Cardiac muscle cell (in vitro differentiated cells and primary cell): Measurements from ENCODE around the gene ADGRD1. TPM values are rescaled to one million over a fixed set of nuclear protein-coding genes. Genes with fewer than 3 reads are reported as not detected.

Experiments used
- DNase-seq, 2 donors: peaks; one replicate each; pipeline versions ENCODE4 v3.0.0 to v3.0.0-alpha.2; 2010 to 2017; ENCODE audit warnings: low read depth in 1 of 2, low spot score in 1 of 2
- H3K27ac ChIP-seq: fragments of 200-600 bp; sonication (generic); 2 replicates; pipeline ENCODE4 v1.5.1; 2016
- H3K27me3 ChIP-seq: fragments of 200-600 bp; sonication (generic); 2 replicates; pipeline ENCODE4 v1.6.0; 2016; ENCODE audit warnings: control low read depth
- H3K36me3 ChIP-seq: fragments of 200-600 bp; sonication (generic); 2 replicates; pipeline ENCODE4 v1.5.1; 2016; ENCODE audit warnings: control low read depth
- H3K4me1 ChIP-seq: fragments of 200-600 bp; sonication (generic); 2 replicates; pipeline ENCODE4 v1.8.1; 2017; ENCODE audit warnings: low read depth, mild to moderate bottlenecking, mixed run types
- H3K4me3 ChIP-seq: fragments of 200-600 bp; sonication (generic); 2 replicates; pipeline ENCODE4 v1.5.1; 2016; ENCODE audit warnings: mild to moderate bottlenecking
- H3K9me3 ChIP-seq: fragments of 200-600 bp; sonication (generic); 2 replicates; pipeline ENCODE4 v1.5.1; 2017; ENCODE audit warnings: low read depth, mild to moderate bottlenecking, control low read depth
- polyA plus RNA-seq: library from polyadenylated mRNA; unstranded; fragments of >200 nt; fragmentation: Nextera tagmentation; extraction: Ambion mirVana; gene quantifications from 2 replicates; pipeline ENCODE4 v1.2.1, GENCODE V29; 2016
- total RNA-seq: library from RNA; depleted of rRNA; stranded (reverse); fragments of >200 nt; gene quantifications from 2 replicates; pipeline ENCODE4 v1.2.3, GENCODE V29; 2016
- TF ChIP-seq, protein P1 (sequence below): IDR thresholded peaks from 2 replicates; pipeline ENCODE4 v1.5.1; 2012; ENCODE audit warnings: low read depth, mild to moderate bottlenecking, low read length

ADGRD1 gene
- total and polyA plus RNA-seq, 2 experiments from 2014 or later = 66.6 to 74.0 TPM

DNA sequence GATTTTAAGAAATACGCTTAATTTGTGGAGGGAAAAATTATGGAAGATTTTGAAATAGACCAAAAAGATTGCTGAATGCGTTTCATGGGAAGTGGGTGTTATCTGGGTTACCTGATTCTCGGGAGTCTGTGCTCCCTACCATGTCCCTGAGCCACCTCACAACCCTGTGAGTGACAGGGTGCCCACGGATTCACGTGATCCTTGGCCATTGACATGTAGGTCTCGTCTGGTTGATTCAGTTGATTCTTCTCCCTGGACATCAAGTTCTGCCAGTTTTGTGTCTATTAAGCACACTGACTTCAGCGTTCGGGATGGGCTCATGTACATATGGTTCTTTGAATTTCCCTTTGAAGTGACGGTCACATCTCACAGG lies 101.4 kb downstream of the ADGRD1 start:
- DNase-seq = no peak
- Histone ChIP-seq H3K27me3 (no peaks in the 10 kb centered on the region), H3K27ac (no peak overlapping the region), H3K4me1 (no peaks in the 10 kb centered on the region), H3K36me3 (peaks cover 4% of the 10 kb centered on the region), H3K4me3 (no peak overlapping the region), H3K9me3 (no peaks in the 10 kb centered on the region)
- TF ChIP-seq, protein P1, sequence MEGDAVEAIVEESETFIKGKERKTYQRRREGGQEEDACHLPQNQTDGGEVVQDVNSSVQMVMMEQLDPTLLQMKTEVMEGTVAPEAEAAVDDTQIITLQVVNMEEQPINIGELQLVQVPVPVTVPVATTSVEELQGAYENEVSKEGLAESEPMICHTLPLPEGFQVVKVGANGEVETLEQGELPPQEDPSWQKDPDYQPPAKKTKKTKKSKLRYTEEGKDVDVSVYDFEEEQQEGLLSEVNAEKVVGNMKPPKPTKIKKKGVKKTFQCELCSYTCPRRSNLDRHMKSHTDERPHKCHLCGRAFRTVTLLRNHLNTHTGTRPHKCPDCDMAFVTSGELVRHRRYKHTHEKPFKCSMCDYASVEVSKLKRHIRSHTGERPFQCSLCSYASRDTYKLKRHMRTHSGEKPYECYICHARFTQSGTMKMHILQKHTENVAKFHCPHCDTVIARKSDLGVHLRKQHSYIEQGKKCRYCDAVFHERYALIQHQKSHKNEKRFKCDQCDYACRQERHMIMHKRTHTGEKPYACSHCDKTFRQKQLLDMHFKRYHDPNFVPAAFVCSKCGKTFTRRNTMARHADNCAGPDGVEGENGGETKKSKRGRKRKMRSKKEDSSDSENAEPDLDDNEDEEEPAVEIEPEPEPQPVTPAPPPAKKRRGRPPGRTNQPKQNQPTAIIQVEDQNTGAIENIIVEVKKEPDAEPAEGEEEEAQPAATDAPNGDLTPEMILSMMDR = no peak

DNA sequence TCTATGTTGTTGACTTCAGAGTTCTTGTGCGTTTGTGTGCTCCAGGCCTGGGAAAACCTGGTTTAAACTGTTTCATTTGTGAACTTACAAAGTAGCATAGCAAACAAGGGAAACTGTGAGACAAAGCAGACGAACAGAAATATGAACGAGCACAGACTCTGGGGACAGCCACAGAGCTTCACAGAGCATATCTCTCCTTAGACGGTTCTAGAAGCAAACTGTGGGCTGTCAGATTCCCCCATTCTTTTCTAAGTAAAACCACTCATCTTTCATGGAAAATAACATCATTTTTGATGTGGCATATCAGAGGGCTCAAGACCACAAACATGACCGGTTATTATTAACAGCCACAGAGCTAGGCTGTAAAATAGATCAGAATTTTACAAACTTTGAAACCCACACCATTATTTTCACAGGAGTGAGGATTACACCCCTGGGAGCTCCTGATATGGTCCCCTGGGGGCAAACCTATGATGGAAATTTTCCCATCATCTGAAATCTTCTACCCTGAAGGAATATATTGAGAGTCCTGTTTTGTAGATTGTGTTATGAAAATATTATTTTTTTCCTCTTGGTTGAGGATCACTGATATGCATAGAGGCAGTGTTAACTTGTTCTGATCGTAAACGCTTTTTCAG lies 102.0 kb downstream of the ADGRD1 start:
- DNase-seq = no peak
- no peaks in the 10 kb centered on the region for H3K9me3 ChIP-seq
- H3K36me3 ChIP-seq = peaks cover 4% of the 10 kb centered on the region
- H3K4me3 ChIP-seq = no peak overlapping the region
- no peaks in the 10 kb centered on the region for H3K4me1 ChIP-seq
- no peak overlapping the region for H3K27ac ChIP-seq
- no peaks in the 10 kb centered on the region for H3K27me3 ChIP-seq
- TF ChIP-seq, protein P1 = no peak

DNA sequence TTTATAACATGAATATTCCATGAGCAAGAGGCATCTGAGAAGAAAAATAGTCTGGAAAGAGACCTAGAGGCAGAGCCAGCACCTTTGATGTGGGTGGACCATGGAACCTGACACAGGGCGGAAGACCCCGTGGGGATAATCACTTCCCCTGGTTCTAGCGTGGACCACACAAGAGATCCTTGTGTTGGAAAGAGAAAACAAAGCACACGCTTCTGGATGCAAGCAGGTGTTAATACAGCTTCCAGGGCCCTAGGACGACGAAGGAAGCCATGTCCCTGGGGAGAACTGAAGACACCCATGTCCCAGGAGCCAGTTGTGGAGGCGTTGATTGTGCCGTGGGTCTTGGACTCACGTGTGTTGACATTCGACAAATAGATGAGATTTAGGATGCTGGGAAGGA lies 102.9 kb downstream of the ADGRD1 start:
- H3K27me3 ChIP-seq = no peaks in the 10 kb centered on the region
- DNase-seq = no peak
- H3K4me1 ChIP-seq = no peaks in the 10 kb centered on the region
- no peak overlapping the region for H3K27ac ChIP-seq
- H3K36me3 ChIP-seq = peaks cover 4% of the 10 kb centered on the region
- no peak overlapping the region for H3K4me3 ChIP-seq
- TF ChIP-seq, protein P1 = no peak
- no peaks in the 10 kb centered on the region for H3K9me3 ChIP-seq

DNA sequence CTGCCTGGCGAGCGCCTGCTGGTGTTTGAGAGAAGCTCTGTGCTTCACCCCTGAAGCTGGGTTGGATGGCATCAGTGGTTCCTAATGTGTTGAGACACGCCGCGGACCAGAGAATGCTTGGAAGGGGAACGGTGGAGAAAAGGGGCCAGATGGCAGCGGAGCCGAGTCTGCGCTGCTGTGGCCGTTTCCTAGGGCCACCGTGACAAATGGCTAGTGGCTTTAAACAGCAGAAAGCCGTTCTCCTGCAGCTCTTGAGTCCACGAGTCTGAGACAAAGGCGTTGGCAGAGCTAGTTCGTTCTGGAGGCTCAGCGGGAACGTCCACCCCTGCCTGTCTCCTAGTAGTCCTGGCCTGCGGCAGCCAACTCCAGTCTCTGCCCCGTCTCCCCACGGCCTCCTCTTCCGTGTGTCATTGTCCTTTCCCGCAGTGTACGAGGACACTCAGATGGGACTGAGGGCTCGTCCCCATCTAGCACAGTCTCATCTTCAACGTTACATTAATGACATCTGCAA lies 103.6 kb downstream of the ADGRD1 start:
- Histone ChIP-seq H3K36me3 (peaks cover 4% of the 10 kb centered on the region), H3K9me3 (no peaks in the 10 kb centered on the region), H3K27me3 (no peaks in the 10 kb centered on the region), H3K4me3 (no peak overlapping the region), H3K4me1 (no peaks in the 10 kb centered on the region), H3K27ac (no peak overlapping the region)
- TF ChIP-seq, protein P1 = no peak
- DNase-seq = no peak

DNA sequence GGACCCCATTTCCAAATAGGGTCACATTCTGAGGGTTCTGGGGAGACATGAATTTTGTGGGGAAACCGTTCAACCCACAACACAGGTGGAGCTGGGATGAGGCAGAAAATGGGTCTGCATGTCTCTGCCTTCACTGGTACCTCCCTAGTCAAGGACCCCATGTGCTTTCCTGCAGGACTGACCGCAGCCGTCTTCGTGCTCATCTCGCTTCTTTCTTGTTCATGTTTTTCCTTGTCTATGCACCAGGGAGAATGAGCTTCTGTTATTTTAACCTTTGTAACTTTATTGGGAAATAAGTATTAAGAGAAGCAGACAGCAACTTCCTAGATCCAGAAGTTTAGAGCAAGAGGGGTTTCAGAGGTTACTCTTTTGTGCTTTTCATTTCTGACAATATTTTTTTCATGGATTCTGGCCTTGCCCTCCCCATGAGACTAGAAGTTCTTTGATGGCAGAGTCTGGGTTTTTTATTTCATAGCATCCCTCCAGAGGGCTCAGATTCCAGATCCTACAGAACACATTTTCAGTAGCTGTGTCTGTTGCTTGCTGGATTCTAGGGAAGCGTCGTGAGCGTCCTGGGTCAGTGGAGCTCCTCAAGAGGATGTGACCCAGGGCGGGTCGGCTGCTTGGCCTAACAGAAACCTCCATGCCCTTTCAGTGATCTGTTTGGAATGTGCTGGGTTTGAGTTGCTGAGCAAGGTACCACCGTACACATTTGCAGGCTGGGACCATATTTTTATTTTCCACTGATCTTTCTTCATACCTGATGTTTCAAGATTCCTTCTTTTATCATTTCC lies 104.2 kb downstream of the ADGRD1 start:
- H3K27ac ChIP-seq = no peak overlapping the region
- H3K4me3 ChIP-seq = no peak overlapping the region
- H3K27me3 ChIP-seq = no peaks in the 10 kb centered on the region
- H3K36me3 ChIP-seq = peaks cover 4% of the 10 kb centered on the region
- H3K9me3 ChIP-seq = no peaks in the 10 kb centered on the region
- no peaks in the 10 kb centered on the region for H3K4me1 ChIP-seq
- DNase-seq = no peak
- TF ChIP-seq, protein P1 = no peak
